ENCODE measurements around the gene PSEN2.

DNA sequence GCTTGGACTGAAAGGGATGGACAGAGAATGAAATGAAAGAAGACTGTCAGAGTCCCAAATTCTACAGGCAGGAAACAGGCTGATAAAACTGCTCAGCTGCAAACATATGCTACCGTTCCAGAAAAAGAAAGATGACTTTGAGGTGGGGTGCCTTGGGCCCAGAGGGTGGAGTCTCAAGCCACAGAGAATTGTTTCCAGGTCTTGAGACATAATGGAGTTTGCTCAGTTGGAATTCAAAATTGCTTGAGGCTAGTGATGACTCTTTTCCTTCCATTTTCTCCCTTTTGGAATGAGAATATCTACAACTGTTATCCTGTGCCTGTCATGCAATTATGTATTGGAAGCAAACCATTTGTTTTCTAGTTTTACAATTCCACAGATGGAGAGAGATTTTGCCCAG is 23.6 kb upstream of the PSEN2 start:
- TF ChIP-seq RB1 (IDR thresholded peaks at IDR 0.05; ENCODE audit: low read depth) (no peak), POLR2A (conservative IDR thresholded peaks at IDR 0.05) (no peak), GABPB2 (CRISPR knock-in tag; conservative IDR thresholded peaks at IDR 0.05) (no peak), FIP1L1 (IDR thresholded peaks at IDR 0.05; ENCODE audit: low read depth, low read length, poor library complexity, severe bottlenecking) (no peak), XRCC5 (IDR thresholded peaks at IDR 0.05; ENCODE audit: low read depth, low read length) (no peak)
- TF ChIP-seq, protein P1, sequence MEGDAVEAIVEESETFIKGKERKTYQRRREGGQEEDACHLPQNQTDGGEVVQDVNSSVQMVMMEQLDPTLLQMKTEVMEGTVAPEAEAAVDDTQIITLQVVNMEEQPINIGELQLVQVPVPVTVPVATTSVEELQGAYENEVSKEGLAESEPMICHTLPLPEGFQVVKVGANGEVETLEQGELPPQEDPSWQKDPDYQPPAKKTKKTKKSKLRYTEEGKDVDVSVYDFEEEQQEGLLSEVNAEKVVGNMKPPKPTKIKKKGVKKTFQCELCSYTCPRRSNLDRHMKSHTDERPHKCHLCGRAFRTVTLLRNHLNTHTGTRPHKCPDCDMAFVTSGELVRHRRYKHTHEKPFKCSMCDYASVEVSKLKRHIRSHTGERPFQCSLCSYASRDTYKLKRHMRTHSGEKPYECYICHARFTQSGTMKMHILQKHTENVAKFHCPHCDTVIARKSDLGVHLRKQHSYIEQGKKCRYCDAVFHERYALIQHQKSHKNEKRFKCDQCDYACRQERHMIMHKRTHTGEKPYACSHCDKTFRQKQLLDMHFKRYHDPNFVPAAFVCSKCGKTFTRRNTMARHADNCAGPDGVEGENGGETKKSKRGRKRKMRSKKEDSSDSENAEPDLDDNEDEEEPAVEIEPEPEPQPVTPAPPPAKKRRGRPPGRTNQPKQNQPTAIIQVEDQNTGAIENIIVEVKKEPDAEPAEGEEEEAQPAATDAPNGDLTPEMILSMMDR (IDR thresholded peaks at IDR 0.05 in 2 of 3, conservative IDR thresholded peaks at IDR 0.05 in 1 of 3; ENCODE audit: insufficient read depth in 2 of 3, low read depth in 1 of 3, low read length in 3 of 3), result no peak
- TF ChIP-seq, protein P2, sequence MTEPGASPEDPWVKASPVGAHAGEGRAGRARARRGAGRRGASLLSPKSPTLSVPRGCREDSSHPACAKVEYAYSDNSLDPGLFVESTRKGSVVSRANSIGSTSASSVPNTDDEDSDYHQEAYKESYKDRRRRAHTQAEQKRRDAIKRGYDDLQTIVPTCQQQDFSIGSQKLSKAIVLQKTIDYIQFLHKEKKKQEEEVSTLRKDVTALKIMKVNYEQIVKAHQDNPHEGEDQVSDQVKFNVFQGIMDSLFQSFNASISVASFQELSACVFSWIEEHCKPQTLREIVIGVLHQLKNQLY (CRISPR knock-in tag; conservative IDR thresholded peaks at IDR 0.05), result no peak
- TF ChIP-seq, protein P3, sequence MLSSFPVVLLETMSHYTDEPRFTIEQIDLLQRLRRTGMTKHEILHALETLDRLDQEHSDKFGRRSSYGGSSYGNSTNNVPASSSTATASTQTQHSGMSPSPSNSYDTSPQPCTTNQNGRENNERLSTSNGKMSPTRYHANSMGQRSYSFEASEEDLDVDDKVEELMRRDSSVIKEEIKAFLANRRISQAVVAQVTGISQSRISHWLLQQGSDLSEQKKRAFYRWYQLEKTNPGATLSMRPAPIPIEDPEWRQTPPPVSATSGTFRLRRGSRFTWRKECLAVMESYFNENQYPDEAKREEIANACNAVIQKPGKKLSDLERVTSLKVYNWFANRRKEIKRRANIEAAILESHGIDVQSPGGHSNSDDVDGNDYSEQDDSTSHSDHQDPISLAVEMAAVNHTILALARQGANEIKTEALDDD (IDR thresholded peaks at IDR 0.05), result no peak
